ENCODE results near the gene DOCK10.

DNA sequence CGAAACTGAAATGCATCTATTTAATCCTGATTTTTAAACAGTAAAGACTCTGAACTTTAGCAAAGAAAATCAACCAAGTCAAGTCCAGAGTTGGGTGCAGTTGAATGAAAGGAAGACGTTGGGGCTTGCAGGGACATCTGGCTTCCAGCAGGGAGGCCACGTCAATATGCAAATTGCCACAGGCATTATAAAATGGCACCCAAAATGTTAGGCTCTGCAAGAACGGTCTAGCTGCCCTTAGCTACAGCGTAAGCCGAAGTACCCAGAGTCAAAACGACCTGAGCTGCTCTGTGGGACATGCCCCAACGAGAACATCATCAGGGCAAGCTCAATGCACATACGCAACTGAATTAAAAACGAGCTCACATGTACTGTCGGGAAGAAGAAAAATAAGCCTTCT is 30.7 kb downstream of the DOCK10 start:
- TF ChIP-seq, protein P1, sequence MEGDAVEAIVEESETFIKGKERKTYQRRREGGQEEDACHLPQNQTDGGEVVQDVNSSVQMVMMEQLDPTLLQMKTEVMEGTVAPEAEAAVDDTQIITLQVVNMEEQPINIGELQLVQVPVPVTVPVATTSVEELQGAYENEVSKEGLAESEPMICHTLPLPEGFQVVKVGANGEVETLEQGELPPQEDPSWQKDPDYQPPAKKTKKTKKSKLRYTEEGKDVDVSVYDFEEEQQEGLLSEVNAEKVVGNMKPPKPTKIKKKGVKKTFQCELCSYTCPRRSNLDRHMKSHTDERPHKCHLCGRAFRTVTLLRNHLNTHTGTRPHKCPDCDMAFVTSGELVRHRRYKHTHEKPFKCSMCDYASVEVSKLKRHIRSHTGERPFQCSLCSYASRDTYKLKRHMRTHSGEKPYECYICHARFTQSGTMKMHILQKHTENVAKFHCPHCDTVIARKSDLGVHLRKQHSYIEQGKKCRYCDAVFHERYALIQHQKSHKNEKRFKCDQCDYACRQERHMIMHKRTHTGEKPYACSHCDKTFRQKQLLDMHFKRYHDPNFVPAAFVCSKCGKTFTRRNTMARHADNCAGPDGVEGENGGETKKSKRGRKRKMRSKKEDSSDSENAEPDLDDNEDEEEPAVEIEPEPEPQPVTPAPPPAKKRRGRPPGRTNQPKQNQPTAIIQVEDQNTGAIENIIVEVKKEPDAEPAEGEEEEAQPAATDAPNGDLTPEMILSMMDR (conservative IDR thresholded peaks at IDR 0.05): no peak
- TF ChIP-seq EZH2 (IDR thresholded peaks at IDR 0.05; ENCODE audit: low read depth): no peak

Measured in PC-9 (cell line).